ENCODE data around the gene SLC39A11.
"Not testable (repeated sequence)": the region's sequence is repeated elsewhere in the genome, so short reads cannot be mapped to it uniquely, and the experiment has no call there.

SLC39A11 gene

GRCh38 chr17:73111386-73111785 is 18.9 kb upstream of the SLC39A11 start:
- DNase-seq (ENCODE audit: low read depth, low spot score): no peak

- no peak for DNase-seq (ENCODE audit: low read depth, low spot score)
These were observed 14.7 kb upstream of the SLC39A11 start for GRCh38 chr17:73107191-73107590.

- DNase-seq (ENCODE audit: low read depth, low spot score): no peak
These were observed 12.9 kb upstream of the SLC39A11 start for GRCh38 chr17:73105431-73105830.

DNA sequence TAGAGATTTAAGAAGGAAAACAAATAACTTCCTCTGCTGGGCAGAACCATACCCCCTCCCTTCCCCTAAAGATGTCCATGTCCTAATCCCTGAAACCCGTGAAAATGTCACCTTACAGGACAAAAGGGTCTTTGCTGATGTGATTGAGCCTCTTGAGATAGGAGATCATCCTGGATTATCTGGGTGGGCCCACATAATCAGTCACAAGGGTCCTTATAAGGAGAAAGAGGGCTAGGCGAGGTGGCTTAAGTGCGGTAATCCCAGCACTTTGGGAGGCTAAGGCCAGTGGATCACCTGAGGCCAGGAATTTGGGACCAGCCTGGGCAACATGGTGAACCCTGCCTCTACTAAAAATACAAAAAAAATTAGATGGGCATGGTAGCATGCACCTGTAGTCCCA is 12.0 kb upstream of the SLC39A11 start:
- DNase-seq (ENCODE audit: low read depth, low spot score): no peak

DNA sequence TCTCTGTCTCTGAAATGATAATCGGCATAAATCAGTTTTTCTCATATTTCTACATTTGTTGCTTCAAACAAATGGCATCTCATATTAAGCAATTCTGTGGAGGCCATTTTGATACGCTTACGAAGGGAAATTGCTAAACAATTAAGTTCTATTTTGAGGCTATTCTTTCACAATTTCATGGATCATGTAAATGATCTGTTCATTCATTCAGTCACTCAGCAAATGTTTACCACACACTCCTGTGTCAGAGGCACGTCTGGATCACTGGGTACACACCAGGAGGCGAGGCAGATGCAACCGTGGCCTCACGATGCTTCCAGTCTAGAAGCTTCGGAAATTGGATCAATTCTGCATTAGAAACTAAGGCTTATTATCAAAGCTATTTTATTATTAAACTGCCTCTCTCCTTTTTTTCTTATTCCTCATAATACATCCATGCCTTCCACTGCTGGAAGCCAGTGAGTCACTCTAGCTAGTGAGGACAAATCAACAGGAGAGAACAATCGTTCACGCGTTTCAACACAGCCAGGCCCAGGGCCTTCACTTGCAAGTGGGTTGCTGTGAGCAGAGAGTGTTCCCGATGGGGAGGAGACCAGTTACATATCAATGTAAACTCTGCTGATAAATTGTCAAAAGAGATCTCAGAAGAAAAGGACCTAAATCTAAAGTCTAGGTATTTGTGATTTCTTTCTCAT is 11.3 kb upstream of the SLC39A11 start:
- DNase-seq (ENCODE audit: low read depth, low spot score): no peak

GRCh38 chr17:73101031-73101430 is 8.5 kb upstream of the SLC39A11 start:
- DNase-seq (ENCODE audit: low read depth, low spot score): no peak

GRCh38 chr17:73100363-73100762 is 7.9 kb upstream of the SLC39A11 start:
- no peak for DNase-seq (ENCODE audit: low read depth, low spot score)

GRCh38 chr17:73099511-73099910 is 7.0 kb upstream of the SLC39A11 start:
- no peak for DNase-seq (ENCODE audit: low read depth, low spot score)

DNA sequence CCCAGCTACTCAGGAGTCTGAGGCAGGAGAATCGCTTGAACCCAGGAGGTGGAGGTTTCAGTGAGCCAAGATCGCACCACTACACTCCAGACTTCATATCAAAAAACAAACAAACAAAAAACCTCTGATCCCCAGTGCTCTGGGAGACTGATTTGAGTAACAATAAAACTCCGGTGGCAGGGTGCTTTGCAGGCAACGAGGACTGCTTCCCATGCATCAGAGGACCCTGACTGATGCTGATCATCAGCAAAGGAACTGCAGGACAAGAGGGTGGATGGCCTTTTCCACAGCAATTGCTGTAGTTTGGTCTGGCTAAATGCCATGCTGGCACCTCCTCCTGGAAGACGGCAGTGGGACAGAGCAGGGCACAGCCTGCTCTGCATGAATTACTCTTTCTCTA is 6.4 kb upstream of the SLC39A11 start:
- no peak for DNase-seq (ENCODE audit: low read depth, low spot score)

DNA sequence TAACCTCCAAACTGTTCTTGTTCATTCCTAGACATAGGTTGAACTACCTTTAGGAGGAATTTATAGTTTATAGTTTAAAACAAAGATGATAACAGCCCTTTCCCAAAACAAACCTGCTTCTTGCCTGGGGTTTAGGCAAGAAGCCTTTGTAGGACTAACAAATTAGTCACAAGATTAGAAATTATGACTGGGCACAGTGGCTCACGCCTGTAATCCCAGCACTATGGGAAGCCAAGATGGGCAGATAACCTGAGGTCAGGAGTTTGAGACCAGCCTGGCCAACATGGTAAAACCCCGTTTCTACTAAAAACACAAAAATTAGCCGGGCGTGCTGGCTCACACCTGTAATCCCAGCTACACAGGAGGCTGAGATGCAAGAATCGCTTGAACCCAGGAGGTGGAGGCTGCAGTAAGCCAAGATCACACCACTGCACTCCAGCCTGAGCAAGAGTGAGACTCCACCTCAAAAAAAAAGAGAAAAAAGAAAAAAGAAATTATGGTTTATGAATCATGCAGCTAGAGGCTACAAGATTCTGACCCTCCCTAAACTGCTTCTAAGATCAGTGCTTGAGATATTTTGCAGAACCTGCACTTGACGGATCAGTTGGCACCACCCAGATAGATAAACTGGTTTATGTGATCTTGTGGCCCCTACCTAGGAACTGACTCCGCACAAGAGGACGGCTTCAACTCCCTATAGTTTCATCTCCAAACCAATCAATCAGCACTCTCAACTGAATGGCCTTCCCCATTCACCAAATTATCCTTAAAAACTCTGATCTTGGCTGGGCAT is 5.7 kb upstream of the SLC39A11 start:
- not testable (repeated sequence) for DNase-seq (ENCODE audit: low read depth, low spot score)

GRCh38 chr17:73096866-73097265 is 4.4 kb upstream of the SLC39A11 start:
- no peak for DNase-seq (ENCODE audit: low read depth, low spot score)

- no peak for DNase-seq (ENCODE audit: low read depth, low spot score)
These were observed 3.7 kb upstream of the SLC39A11 start for GRCh38 chr17:73096211-73096610.

GRCh38 chr17:73093286-73093685 is 798 bp upstream of the SLC39A11 start:
- no peak for DNase-seq (ENCODE audit: low read depth, low spot score)

GRCh38 chr17:73091770-73092522 is 542 bp downstream of the SLC39A11 start:
- DNase-seq (ENCODE audit: low read depth, low spot score): no peak

DNA sequence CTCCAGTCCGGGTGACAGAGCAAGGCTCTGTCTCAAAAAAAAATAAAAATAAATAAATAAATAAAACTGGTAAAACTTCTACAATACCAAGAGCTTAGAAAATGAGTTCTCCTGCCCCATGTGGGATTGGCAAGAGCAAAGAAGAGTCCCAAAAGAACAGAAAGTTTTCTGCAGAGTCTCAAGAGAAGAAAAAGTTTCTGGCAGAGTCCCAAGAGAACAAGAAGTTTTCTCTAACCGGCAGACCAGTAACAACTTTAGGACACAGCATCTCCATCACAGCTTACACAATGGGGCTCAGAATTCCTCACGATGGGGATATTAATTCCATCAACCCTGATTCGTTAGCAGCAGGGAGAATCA is 1.1 kb downstream of the SLC39A11 start:
- no peak for DNase-seq (ENCODE audit: low read depth, low spot score)

GRCh38 chr17:73090396-73091202 is 1.9 kb downstream of the SLC39A11 start:
- no peak for DNase-seq (ENCODE audit: low read depth, low spot score)

DNA sequence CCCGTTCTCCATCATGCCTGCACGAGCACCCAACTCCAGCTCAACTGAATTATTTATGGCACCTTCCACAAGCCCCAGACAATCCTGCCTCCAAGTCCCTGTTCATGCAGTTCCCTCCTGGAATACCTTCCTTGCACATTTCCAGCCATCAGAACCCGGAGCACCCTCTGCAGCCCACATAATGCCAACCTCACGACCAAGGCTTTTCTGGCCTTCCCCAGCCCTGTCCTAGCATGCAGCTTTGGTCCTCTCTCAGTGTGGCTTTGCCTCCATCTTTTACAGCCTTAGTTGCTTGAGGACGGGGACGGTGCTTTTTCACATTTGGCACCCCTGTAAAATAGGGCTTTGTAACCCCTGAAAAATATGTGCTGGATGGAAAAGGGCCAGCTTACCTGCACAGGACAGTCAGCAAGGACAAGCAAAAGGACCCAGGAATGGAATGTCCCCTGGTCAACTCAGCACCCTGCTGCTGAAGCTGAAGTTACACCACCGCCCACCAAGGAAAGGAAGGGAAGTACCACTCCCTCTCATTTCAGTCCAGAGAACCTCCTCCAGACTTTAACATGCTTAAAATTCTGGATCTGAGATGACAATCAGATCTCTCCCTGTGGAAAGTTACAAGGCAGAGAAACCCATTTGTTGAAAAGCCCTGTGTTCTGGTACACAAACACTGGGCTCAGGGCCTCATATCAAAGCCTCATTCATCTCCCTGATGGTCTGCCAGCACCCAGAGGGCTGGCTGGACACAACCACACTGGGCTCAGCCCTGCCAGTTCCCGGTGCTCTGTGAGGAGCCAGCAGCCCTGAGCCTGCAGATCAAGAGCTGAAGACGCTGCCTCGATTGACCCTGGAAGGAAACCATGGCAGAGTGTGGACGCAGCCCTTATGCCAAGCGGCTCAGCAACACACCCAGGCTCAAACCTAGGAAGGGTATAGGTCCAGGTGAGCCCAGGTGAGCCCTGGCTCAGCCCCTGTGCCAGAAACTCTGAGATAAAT is 2.9 kb downstream of the SLC39A11 start:
- DNase-seq (ENCODE audit: low read depth, low spot score): no peak

DNA sequence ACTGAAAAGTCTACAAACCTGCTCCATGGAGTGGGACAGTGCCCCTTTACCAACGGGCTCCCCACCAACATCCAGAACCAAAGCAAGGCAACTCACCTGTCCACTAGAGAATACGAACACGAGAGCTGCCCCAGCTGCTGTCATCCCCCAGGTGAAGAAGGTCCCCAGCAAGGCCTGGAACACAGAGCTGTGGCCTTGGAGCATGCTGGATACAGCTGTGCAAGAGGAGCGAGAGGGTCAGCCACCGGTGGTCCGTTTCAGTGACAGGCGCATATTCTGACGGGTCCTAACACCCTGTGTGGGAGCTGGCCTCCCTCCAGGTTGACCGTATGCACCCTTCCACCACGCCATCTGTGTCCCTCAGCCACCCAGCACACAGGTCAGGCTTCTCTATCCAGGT is 3.9 kb downstream of the SLC39A11 start:
- DNase-seq (ENCODE audit: low read depth, low spot score): no peak

DNA sequence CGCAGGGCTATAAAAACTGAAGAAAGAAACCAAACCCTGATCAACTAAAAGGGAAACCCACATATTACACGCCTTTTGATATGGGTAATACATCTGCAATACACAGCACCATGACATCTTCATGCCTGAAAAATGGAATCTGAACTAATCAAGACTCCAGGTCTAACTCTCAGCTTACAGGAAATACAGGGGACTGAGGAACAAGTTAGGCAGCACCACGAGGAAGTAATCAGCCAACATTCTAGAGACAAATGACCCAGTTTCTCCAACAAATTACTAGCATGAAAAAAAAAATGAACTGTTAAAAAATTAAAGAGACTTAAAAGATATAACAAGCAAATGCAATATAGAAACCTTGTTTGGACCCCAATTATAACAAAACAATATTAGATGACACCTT is 9.1 kb downstream of the SLC39A11 start:
- no peak for DNase-seq (ENCODE audit: low read depth, low spot score)

DNA sequence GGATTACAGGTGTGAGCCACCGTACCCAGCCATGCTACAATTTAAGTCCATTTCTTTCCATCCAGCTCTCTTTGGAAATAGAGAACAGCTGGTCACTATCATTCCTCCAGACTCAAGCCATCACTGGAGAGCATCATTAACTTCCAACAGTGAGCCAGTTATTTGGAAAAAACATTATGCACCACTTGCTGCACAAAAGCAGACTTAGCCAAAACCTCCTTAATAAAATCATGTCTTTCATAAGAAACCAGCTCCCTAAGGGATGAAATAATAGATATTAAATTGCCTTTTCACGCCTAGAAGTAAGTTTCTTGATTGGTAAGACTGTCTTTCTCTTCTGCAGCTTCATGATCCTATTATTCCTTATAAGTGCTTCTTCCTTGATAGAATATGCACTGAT is 17.9 kb downstream of the SLC39A11 start:
- DNase-seq (ENCODE audit: low read depth, low spot score): no peak
